GM12873 (cell line): ENCODE results near the gene MGP.

Source experiments
- TF ChIP-seq, protein P1 (sequence below): IDR thresholded peaks from 2 replicates; pipeline ENCODE4 v1.5.1; 2012; ENCODE audit warnings: low read depth, mild to moderate bottlenecking, moderate library complexity, low read length, control low read depth; ENCODE audit not compliant: insufficient read depth; ENCODE audit errors: missing control alignments

MGP gene

DNA sequence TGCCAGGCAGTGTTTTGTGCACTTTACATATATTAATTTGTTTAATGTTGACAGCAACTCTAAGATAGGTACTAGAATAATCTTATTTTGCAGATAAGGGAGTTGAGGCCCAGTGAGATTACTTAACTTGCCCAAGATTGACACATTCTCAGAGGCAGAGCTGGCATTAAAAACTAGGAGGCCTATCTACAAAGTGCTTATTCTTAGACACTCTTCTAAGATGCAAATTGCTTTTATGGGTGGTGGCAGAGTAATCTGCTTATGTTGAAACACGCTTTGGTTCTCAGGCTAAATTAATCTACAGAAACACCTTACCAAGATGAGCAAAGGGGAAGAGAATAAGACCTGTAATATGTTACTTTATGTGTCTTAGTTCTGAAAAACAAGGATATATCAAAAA, 7.2 kb downstream of the MGP start:
- TF ChIP-seq, protein P1, sequence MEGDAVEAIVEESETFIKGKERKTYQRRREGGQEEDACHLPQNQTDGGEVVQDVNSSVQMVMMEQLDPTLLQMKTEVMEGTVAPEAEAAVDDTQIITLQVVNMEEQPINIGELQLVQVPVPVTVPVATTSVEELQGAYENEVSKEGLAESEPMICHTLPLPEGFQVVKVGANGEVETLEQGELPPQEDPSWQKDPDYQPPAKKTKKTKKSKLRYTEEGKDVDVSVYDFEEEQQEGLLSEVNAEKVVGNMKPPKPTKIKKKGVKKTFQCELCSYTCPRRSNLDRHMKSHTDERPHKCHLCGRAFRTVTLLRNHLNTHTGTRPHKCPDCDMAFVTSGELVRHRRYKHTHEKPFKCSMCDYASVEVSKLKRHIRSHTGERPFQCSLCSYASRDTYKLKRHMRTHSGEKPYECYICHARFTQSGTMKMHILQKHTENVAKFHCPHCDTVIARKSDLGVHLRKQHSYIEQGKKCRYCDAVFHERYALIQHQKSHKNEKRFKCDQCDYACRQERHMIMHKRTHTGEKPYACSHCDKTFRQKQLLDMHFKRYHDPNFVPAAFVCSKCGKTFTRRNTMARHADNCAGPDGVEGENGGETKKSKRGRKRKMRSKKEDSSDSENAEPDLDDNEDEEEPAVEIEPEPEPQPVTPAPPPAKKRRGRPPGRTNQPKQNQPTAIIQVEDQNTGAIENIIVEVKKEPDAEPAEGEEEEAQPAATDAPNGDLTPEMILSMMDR: no peak

DNA sequence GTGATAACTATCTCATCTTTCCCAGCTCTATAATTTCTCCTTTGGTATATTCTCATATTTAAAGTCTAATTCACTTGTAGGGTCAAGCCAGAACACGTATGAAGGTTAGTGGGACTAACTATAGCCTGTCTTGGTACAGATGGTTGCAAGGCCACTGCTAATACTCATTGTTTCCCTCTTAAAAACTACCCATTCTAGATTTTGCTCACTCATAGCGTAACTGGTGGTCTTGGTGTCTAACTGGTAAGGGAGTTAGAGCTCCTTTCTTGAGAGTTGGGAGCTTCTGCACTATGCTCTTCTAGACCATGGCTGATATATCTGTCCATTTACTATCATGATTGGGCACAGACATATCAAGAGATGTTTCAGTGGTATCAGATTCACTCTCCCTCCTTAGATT, 8.8 kb downstream of the MGP start:
- TF ChIP-seq, protein P1: no peak

DNA sequence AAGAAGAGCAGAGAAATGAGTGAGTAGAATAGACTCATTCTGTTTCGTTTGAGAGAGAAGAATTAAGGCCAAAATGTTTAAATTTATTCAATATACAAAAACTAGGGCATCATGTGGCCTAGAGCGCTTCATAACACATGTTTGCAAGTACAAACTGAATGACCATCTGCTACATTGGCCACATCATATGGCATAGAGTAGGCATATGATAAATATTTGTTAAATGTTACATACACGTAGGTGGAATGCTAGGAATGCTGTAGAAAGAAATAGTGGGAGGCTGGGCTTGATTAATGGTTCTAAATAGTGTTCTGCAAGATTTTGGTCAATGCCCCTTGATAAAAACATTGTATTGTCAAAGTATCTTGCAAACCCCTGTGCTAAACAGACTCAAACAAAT, 10.8 kb downstream of the MGP start:
- TF ChIP-seq, protein P1: no peak

DNA sequence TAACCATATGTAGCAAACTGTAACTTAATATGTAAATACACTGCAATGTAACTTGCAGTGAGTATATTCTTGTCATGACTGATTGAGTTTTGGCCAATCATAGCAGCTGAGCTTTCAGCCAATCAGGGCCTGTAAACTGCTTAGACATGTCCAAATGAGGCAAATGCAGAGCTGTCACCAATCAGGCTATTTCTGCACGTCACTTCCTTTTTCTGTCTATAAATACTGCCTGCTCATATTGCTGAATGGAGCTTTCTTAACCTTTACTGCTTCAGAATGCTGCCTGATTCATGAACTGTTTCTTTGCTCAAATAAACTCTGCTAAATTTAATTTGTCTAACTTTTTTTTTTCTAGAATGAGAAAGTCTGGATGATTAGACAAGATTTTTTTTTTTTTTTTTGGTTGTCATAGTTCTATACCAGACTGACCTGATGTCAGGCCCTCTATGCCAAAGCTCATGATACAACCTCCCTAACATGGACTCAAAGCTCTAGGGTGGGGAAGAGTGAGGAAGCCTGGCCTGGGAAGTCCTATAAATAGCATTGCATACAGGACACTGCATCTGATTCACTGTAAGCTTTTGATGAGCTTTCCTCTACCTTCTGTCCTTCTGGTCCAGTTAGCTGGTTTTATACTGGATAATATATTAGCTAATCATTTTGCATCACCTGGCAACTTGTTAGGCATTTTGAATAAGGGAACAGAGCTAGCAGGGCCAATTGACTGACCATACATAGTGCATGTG, 12.0 kb downstream of the MGP start:
- TF ChIP-seq, protein P1: no peak

DNA sequence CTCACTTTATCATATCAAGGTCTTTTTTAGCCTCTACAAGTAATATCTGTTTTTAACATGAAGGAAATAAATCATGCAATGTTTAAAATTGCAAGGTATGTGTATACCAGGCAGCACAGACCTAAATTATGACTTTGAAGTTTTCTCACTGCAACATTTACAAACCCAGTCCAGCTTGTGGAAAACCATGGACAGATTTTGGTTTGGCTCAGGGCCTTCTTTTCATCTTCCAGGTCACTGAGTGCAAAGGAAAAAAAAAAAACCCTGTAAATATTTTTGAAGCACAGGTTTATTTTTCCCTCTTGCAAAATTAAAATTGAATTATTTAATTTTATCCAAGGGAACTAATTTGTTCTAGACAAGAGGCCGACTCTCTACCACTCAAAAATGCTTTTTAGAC, 13.8 kb downstream of the MGP start:
- TF ChIP-seq, protein P1: no peak

DNA sequence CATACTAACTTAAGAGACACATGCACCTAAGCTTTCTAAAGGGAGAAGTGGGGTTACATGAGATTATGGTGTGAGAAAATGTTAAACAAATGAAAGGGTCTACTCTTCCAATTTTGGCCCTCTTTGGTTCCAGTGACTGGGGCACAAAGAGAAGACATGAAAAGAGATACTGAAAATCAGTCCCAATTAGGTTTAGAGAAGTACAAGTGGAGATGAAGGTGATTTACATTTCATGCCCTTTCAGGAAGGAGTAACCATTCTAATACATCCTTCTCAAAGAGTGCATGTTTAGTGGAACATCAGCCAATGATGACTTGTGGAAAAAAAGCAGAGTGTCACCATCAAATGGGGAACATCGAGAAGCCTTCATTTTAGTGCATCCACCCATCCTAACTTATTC, 14.4 kb downstream of the MGP start:
- TF ChIP-seq, protein P1: no peak

DNA sequence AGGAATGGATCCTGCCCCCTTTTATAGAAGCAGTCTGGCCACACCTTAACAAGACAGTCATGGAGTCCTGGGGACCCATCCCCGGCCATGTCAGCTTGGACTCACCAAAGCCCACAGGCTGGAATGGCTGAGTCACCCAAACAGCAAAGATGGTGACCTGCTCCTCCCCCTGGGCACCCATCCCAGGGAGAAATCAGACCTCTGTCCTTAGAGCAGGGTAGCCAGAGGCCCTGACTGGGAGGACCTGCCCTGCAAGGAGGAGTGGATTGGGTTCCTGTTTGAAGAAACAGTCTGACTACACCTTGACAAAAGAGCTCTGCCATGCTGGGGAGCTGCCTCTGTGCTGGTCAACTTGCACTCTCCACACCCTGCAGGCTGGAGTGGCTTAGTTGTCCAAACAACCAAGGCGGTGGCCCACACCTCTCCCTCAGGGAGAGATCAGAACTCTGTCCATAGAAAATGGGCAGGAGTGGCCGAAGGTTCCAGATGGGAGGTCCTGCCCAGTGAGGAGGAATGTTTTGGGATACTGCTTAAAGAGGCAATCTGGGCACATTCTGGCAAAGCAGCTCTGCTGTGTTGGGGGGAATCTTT, 16.6 kb downstream of the MGP start:
- TF ChIP-seq, protein P1: no peak
